SW 1271 (cell line): ENCODE results near the gene CFAP44.
"Not testable (repeated sequence)": the region's sequence is repeated elsewhere in the genome, so short reads cannot be mapped to it uniquely, and the experiment has no call there.

Experiments
- DNase-seq, 2 experiments: peaks; one replicate each; lab custom pipeline; 2025; lab: John Stamatoyannopoulos, UW

CFAP44 gene

GRCh38 chr3:113441051-113441770 is at the start of gene CFAP44:
Gene CFAP44, minus strand, starts transcription at chr3:113441493. Its CDS starts 7,829 bp downstream, at chr3:113433664.
- DNase-seq, result no peak

- DNase-seq, result no peak
Observed at GRCh38 chr3:113485161-113485609, 43.9 kb upstream of the CFAP44 start.

GRCh38 chr3:113468539-113468938 is 27.2 kb upstream of the CFAP44 start:
- no peak for DNase-seq

GRCh38 chr3:113461488-113461887 is 20.2 kb upstream of the CFAP44 start:
- no peak for DNase-seq

- DNase-seq, result not testable (repeated sequence)
Observed at GRCh38 chr3:113458554-113458953, 17.3 kb upstream of the CFAP44 start.

GRCh38 chr3:113455446-113455845 is 14.2 kb upstream of the CFAP44 start:
- no peak for DNase-seq

GRCh38 chr3:113454630-113455029 is 13.3 kb upstream of the CFAP44 start:
- DNase-seq, result no peak

GRCh38 chr3:113454057-113454456 is 12.8 kb upstream of the CFAP44 start:
- DNase-seq, result no peak

GRCh38 chr3:113450911-113451310 is 9.6 kb upstream of the CFAP44 start:
- DNase-seq, result no peak

GRCh38 chr3:113439606-113440005 is 1.7 kb downstream of the CFAP44 start:
- no peak for DNase-seq

- no peak for DNase-seq
Observed at GRCh38 chr3:113438224-113438623, 3.1 kb downstream of the CFAP44 start.

- no peak for DNase-seq
Observed at GRCh38 chr3:113437411-113437810, 3.9 kb downstream of the CFAP44 start.

- DNase-seq, result no peak
Observed at GRCh38 chr3:113436809-113437208, 4.5 kb downstream of the CFAP44 start.

- no peak for DNase-seq
Observed at GRCh38 chr3:113431811-113432210, 9.5 kb downstream of the CFAP44 start.

GRCh38 chr3:113428581-113428980 is 12.7 kb downstream of the CFAP44 start:
- peak in 1 of 2 experiments; percentile 69 for DNase-seq

- no peak for DNase-seq
Observed at GRCh38 chr3:113423699-113424098, 17.6 kb downstream of the CFAP44 start.

GRCh38 chr3:113421082-113421481 is 20.2 kb downstream of the CFAP44 start:
- no peak for DNase-seq

- no peak for DNase-seq
Observed at GRCh38 chr3:113409676-113410075, 31.6 kb downstream of the CFAP44 start.

- DNase-seq, result peak in 1 of 2 experiments; percentile 11
Observed at GRCh38 chr3:113405180-113405579, 36.1 kb downstream of the CFAP44 start.

- DNase-seq, result no peak
Observed at GRCh38 chr3:113404637-113405036, 36.7 kb downstream of the CFAP44 start.
